Suppressor macrophage treated with lipopolysaccharide for 4 hours (primary cell): ENCODE measurements around the gene MAF.
A peak's percentile ranks its signal among the peaks of the same experiment; 100 is the strongest.

Source experiments
- DNase-seq: peaks from one replicate; pipeline ENCODE4 v3.0.0-alpha.2; 2020

The MAF gene

GRCh38 chr16:79610771-79611170, 10.2 kb upstream of the MAF start:
- no peak for DNase-seq

- DNase-seq, result peak; percentile 40
Measured at GRCh38 chr16:79609861-79610260, 9.3 kb upstream of the MAF start.

- no peak for DNase-seq
Measured at GRCh38 chr16:79608976-79609375, 8.4 kb upstream of the MAF start.

- peak; percentile 36 for DNase-seq
Measured at GRCh38 chr16:79607587-79607986, 7.0 kb upstream of the MAF start.

GRCh38 chr16:79605999-79606398, 5.5 kb upstream of the MAF start:
- DNase-seq, result peak; percentile 55

GRCh38 chr16:79603055-79603454, 2.5 kb upstream of the MAF start:
- no peak for DNase-seq

GRCh38 chr16:79602628-79603014, 2.1 kb upstream of the MAF start:
- no peak for DNase-seq

- peak; percentile 88 for DNase-seq
Measured at GRCh38 chr16:79601931-79602627, 1.5 kb upstream of the MAF start.

- DNase-seq, result peak; percentile 68
Measured at GRCh38 chr16:79601092-79601930, 774 bp upstream of the MAF start.

- DNase-seq, result peak; percentile 74
Measured at GRCh38 chr16:79599837-79600637, 500 bp downstream of the MAF start.

GRCh38 chr16:79599256-79599836, 1.2 kb downstream of the MAF start:
- no peak for DNase-seq

- peak; percentile 71 for DNase-seq
Measured at GRCh38 chr16:79598348-79599181, 2.0 kb downstream of the MAF start.

- DNase-seq, result no peak
Measured at GRCh38 chr16:79598063-79598347, 2.5 kb downstream of the MAF start.

GRCh38 chr16:79597277-79598062, 3.1 kb downstream of the MAF start:
- no peak for DNase-seq

- DNase-seq, result no peak
Measured at GRCh38 chr16:79595931-79596450, 4.5 kb downstream of the MAF start.

- no peak for DNase-seq
Measured at GRCh38 chr16:79595231-79595641, 5.3 kb downstream of the MAF start.

GRCh38 chr16:79593754-79594153, 6.8 kb downstream of the MAF start:
- DNase-seq, result no peak

GRCh38 chr16:79593074-79593531, 7.4 kb downstream of the MAF start:
- DNase-seq, result no peak

GRCh38 chr16:79592186-79592585, 8.4 kb downstream of the MAF start:
- no peak for DNase-seq

- DNase-seq, result no peak
Measured at GRCh38 chr16:79589601-79590102, 10.9 kb downstream of the MAF start.

GRCh38 chr16:79587897-79588296, 12.6 kb downstream of the MAF start:
- DNase-seq, result no peak
